Naive thymus-derived CD4-positive, alpha-beta T cell (primary cell): ENCODE measurements around the gene SELENOO. TPM values are rescaled to one million over a fixed set of nuclear protein-coding genes. Genes with fewer than 3 reads are reported as not detected.

Experiments used
- ATAC-seq: fragments of 150-1000 bp; cut with Tn5 transposase; 2 replicates; pipeline ENCODE4 v1.10.0; 2021; ENCODE audit warnings: mild to moderate bottlenecking, moderate library complexity
- CTCF ChIA-PET: fragments of 350-600 bp; sonication (Branson Sonifier 250); formaldehyde crosslinking; loops from one replicate; lab custom pipeline; 2021; ENCODE audit warnings: antibody characterized with exemption; lab: Charles Lee
- POLR2A ChIA-PET: fragments of 350-600 bp; sonication (Branson Sonifier 250); formaldehyde crosslinking; loops from one replicate; lab custom pipeline; 2021; ENCODE audit warnings: antibody characterized with exemption, inconsistent platforms; lab: Charles Lee
- DNase-seq, 9 donors: peaks; one replicate each; pipeline versions ENCODE4 v3.0.0 to v3.0.0-alpha.2; 2020 to 2022; ENCODE audit warnings: mixed read lengths in 1 of 9
- H3K27ac ChIP-seq: one replicate; pipeline ENCODE4 v1.7.0; 2013; ENCODE audit warnings: mild to moderate bottlenecking, low read depth, low read length, moderate library complexity
- H3K27me3 ChIP-seq, 2 donors: one replicate each; pipeline ENCODE4 v1.7.0; 2013; ENCODE audit warnings: low read length in 2 of 2, mild to moderate bottlenecking in 2 of 2, moderate library complexity in 2 of 2; ENCODE audit not compliant: control insufficient read depth in 2 of 2, insufficient read depth in 2 of 2
- H3K36me3 ChIP-seq, 3 experiments: 1 replicate in 2 of 3; 2 replicates in 1 of 3; pipeline ENCODE4 v1.7.0; 2013; ENCODE audit warnings: low read length in 3 of 3, mild to moderate bottlenecking in 3 of 3, moderate library complexity in 1 of 3; ENCODE audit not compliant: insufficient read depth in 3 of 3, control insufficient read depth in 2 of 3
- H3K4me1 ChIP-seq, 2 donors: one replicate each; pipeline ENCODE4 v1.7.0; 2013; ENCODE audit warnings: low read length in 2 of 2, mild to moderate bottlenecking in 2 of 2, moderate library complexity in 1 of 2; ENCODE audit not compliant: control insufficient read depth in 2 of 2, insufficient read depth in 2 of 2
- H3K4me3 ChIP-seq: 2 replicates; pipeline ENCODE4 v1.7.0; 2013; ENCODE audit warnings: mild to moderate bottlenecking, low read length
- H3K9me3 ChIP-seq, 3 experiments: 1 replicate in 2 of 3; 2 replicates in 1 of 3; pipeline ENCODE4 v1.7.0; 2013; ENCODE audit warnings: low read length in 3 of 3; ENCODE audit not compliant: control insufficient read depth in 2 of 3
- H3K27ac Mint-ChIP-seq, 9 donors: one replicate each; pipeline ENCODE4 v1.8.0; 2020 to 2022; ENCODE audit warnings: mixed read lengths in 9 of 9, mild to moderate bottlenecking in 8 of 9, moderate library complexity in 5 of 9, inconsistent platforms in 2 of 9
- H3K27me3 Mint-ChIP-seq, 5 donors: one replicate each; pipeline ENCODE4 v1.8.0; 2021 to 2022; ENCODE audit warnings: mixed read lengths in 5 of 5, mild to moderate bottlenecking in 1 of 5
- H3K36me3 Mint-ChIP-seq, 5 donors: one replicate each; pipeline ENCODE4 v1.8.0; 2020 to 2022; ENCODE audit warnings: mixed read lengths in 5 of 5, mild to moderate bottlenecking in 3 of 5, inconsistent platforms in 1 of 5
- H3K4me1 Mint-ChIP-seq, 7 donors: one replicate each; pipeline ENCODE4 v1.8.0; 2020 to 2022; ENCODE audit warnings: mixed read lengths in 7 of 7, mild to moderate bottlenecking in 3 of 7, inconsistent platforms in 1 of 7
- H3K4me3 Mint-ChIP-seq, 10 donors: one replicate each; pipeline ENCODE4 v1.8.0; 2020 to 2022; ENCODE audit warnings: mild to moderate bottlenecking in 10 of 10, mixed read lengths in 10 of 10, moderate library complexity in 6 of 10, inconsistent platforms in 2 of 10
- H3K9me3 Mint-ChIP-seq, 11 donors: one replicate each; pipeline ENCODE4 v1.8.0; 2020 to 2022; ENCODE audit warnings: mixed read lengths in 11 of 11, mild to moderate bottlenecking in 4 of 11, inconsistent platforms in 1 of 11, moderate library complexity in 1 of 11
- intact Hi-C, 2 donors: fragments of 100-400 bp; cut with micrococcal nuclease; formaldehyde crosslinking; loops; one replicate each; pipeline ENCODE4 v1.15.1; 2023
- polyA plus RNA-seq, 2 donors: library from polyadenylated mRNA; unstranded; fragments of 300-500 nt; fragmentation: Illumina TruSeq; gene quantifications; one replicate each; pipeline ENCODE4 v1.2.3, GENCODE V29; 2021
- total RNA-seq, 6 experiments: library from RNA in 5 of 6; stranded (reverse) in 5 of 6; gene quantifications; 1 replicate in 5 of 6; 2 replicates in 1 of 6; pipeline ENCODE4 v1.2.3 and lab custom pipeline; 2021 to 2026

Gene SELENOO
- total and polyA plus RNA-seq, 7 experiments from 2014 or later, result 3.4 to 36.6 (median 30.6) TPM

DNA sequence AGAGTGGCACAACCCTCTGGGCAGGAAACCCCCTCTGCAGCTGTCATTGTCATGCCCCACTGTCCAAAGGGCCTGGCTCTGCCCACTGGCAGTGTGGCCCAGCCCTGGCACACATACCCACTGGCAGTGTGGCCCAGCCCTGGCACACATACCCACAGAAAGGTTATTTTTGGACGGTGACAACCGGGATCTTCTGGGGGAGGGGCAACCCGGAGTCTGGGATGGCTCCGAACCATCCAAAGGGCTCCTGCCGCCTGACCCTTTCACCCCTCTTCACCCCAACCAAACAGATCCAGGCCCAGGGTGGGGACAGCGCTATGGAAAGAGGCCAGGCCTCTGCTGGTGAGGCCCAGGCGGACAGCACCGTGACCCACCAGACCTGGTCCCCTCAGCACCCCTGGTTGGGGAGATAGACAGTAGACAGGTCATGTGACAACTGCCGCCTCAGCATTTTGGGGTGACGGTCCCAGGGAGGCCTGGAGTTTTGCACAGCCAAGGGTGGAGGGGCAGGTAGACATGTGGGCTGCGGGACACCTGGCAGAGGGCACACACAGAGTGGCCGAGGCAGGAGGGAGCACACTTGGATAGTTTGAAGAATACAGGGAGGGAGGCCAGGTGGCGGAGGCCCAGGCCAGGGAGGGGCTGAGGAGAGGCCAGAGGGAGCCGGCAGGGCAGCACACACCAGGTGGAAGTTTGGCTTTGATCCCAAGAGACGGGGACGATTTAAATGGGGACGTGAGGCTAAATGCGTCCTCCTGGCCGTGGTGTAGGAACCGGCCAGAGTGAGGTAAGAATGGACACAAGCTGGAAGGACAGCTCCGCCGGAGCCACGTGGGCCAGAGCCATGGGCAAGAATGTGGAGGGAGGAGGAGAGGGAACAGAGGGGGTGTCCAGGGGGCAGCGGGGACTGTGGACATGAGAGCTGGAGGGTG is 57.8 kb downstream of the SELENOO start:
- Mint-ChIP-seq H3K27me3 (peaks cover 4 to 25% (median 11%) of the 10 kb centered on the region in 5 donors), H3K9me3 (no peaks in the 10 kb centered on the region), H3K36me3 (no peaks in the 10 kb centered on the region), H3K4me3 (peak overlapping the region in 3 of 10 donors; percentile 16 to 49 (median 48)), H3K27ac (peak overlapping the region in 2 of 9 donors; percentile 14 to 70), H3K4me1 (peaks cover 0 to 8% (median 6%) of the 10 kb centered on the region in 7 donors)
- no peak overlapping the region for H3K27ac ChIP-seq
- ATAC-seq (no peak), DNase-seq (no peak)
- H3K4me1 ChIP-seq, result peaks cover 0 to 4% of the 10 kb centered on the region in 2 donors
- CTCF ChIA-PET, result no interaction called here
- H3K9me3 ChIP-seq, result no peaks in the 10 kb centered on the region
- intact Hi-C loops, result no loop called here
- peaks cover 4% of the 10 kb centered on the region in 2 donors for H3K27me3 ChIP-seq
- H3K36me3 ChIP-seq, result no peaks in the 10 kb centered on the region
- POLR2A ChIA-PET, result no interaction called here
- H3K4me3 ChIP-seq, result no peak overlapping the region

DNA sequence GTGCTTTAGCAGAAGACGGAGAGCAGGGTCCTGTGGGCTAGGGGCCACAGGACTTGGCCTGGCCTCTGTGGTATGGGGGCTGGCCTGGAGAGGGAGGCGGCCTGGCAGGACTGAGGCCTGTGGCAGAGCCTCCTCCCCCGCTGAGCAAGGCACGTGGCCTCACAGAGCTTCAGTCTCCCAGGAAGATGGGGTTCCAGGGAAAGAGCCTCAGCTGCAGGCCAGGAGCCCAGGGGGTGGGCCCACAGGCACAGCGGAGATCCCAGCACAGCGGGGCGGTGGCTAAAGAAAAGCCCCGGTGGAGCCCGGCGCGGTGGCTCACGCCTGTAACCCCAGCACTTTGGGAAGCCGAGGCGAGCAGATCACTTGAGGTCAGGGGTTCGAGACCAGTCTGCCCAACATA is 58.5 kb downstream of the SELENOO start:
- DNase-seq (no peak), ATAC-seq (no peak)
- H3K9me3 Mint-ChIP-seq, result no peaks in the 10 kb centered on the region
- Histone ChIP-seq H3K4me1 (peaks cover 0 to 4% of the 10 kb centered on the region in 2 donors), H3K9me3 (no peaks in the 10 kb centered on the region), H3K4me3 (no peak overlapping the region), H3K36me3 (no peaks in the 10 kb centered on the region), H3K27me3 (peaks cover 4% of the 10 kb centered on the region in 2 donors), H3K27ac (no peak overlapping the region)
- H3K27ac Mint-ChIP-seq, result peak overlapping the region in 1 of 9 donors; percentile 14
- intact Hi-C loops, result no loop called here
- peak overlapping the region in 2 of 10 donors; percentile 48 to 49 for H3K4me3 Mint-ChIP-seq
- H3K27me3 Mint-ChIP-seq, result peaks cover 4 to 28% (median 12%) of the 10 kb centered on the region in 5 donors
- ChIA-PET CTCF (no interaction called here), POLR2A (no interaction called here)
- H3K36me3 Mint-ChIP-seq, result no peaks in the 10 kb centered on the region
- peaks cover 0 to 8% (median 6%) of the 10 kb centered on the region in 7 donors for H3K4me1 Mint-ChIP-seq

- Histone ChIP-seq H3K4me1 (peaks cover 0 to 4% of the 10 kb centered on the region in 2 donors), H3K27ac (no peak overlapping the region), H3K4me3 (no peak overlapping the region), H3K36me3 (no peaks in the 10 kb centered on the region), H3K9me3 (no peaks in the 10 kb centered on the region), H3K27me3 (peaks cover 4% of the 10 kb centered on the region in 2 donors)
- intact Hi-C loops, result no loop called here
- H3K4me1 Mint-ChIP-seq, result peaks cover 0 to 8% (median 6%) of the 10 kb centered on the region in 7 donors
- peaks cover 4 to 29% (median 15%) of the 10 kb centered on the region in 5 donors for H3K27me3 Mint-ChIP-seq
- DNase-seq (no peak), ATAC-seq (no peak)
- peaks cover 0 to 3% (median 0%) of the 10 kb centered on the region in 5 donors for H3K36me3 Mint-ChIP-seq
- H3K9me3 Mint-ChIP-seq, result no peaks in the 10 kb centered on the region
- ChIA-PET POLR2A (no interaction called here), CTCF (no interaction called here)
- no peak overlapping the region for H3K27ac Mint-ChIP-seq
- peak overlapping the region in 2 of 10 donors; percentile 33 for H3K4me3 Mint-ChIP-seq
Measured at GRCh38 chr22:50260434-50260800, 59.6 kb downstream of the SELENOO start.

DNA sequence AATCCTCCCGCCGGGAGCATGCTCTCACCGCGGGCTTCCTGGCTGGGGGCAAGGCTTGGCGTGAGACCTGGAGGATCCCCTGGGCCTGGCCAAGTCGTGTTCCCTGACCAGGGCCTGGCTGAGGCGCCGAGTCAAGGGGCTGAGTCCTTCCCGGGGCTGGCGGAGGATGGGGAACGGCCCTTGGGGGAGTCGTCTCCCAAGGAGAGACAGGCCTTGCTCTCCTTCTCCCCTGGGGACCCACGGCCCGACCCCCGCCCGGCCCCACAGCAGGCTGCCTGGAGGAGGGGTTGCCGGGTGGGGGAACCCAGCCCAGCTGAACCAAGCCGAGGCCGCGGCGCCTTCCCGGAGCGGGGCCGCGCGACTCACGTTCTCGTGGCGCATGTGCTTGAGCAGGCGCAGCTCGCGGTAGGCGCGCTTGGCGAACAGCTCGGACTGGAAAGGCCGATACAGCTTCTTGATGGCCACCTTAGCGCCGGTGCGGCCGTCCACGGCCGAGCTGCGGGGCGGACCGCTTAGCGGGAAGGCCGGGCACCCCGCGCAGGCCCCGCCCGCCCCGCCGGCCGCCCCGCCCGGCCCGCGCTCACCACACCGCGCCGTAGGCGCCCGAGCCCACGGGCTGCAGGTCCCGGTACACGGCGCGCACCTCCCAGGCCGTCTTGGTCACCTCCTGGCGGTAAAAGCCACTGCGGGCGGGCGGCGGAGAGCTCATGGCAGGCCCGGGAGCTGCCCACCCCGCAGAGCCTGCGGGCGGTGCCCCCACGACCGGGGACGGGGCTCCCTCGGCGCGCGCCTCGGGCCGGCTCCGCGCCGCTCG is 60.2 kb downstream of the SELENOO start:
- no peak overlapping the region for H3K27ac Mint-ChIP-seq
- H3K27me3 Mint-ChIP-seq, result peaks cover 4 to 29% (median 15%) of the 10 kb centered on the region in 5 donors
- peaks cover 0 to 9% (median 6%) of the 10 kb centered on the region in 7 donors for H3K4me1 Mint-ChIP-seq
- Histone ChIP-seq H3K36me3 (no peaks in the 10 kb centered on the region), H3K4me1 (peaks cover 0 to 4% of the 10 kb centered on the region in 2 donors), H3K27ac (no peak overlapping the region), H3K9me3 (no peaks in the 10 kb centered on the region), H3K4me3 (no peak overlapping the region), H3K27me3 (peaks cover 4% of the 10 kb centered on the region in 2 donors)
- no peaks in the 10 kb centered on the region for H3K9me3 Mint-ChIP-seq
- ChIA-PET CTCF (no interaction called here), POLR2A (no interaction called here)
- H3K36me3 Mint-ChIP-seq, result peaks cover 0 to 3% (median 0%) of the 10 kb centered on the region in 5 donors
- DNase-seq (peak in 1 of 9 donors; percentile 49), ATAC-seq (peak; percentile 32)
- H3K4me3 Mint-ChIP-seq, result peak overlapping the region in 2 of 10 donors; percentile 33
- intact Hi-C loops, result no loop called here

- no peak within 1 kb of the TSS for H3K4me3 ChIP-seq
- H3K9me3 ChIP-seq, result no peaks in the 10 kb centered on the region
- H3K4me3 Mint-ChIP-seq, result peak within 1 kb of the TSS in 8 of 10 donors; percentile 21 to 80 (median 50)
- ChIA-PET POLR2A (interaction anchor here (0.5 to 1.0 kb wide), 2 partner anchors 11 to 401 kb away, joined by 3 read pairs; partner anchors contain the start of gene HDAC10), CTCF (no interaction called here)
- intact Hi-C loops, result no loop called here
- peaks cover 4 to 29% (median 15%) of the 10 kb centered on the region in 5 donors for H3K27me3 Mint-ChIP-seq
- H3K27ac ChIP-seq, result no peak within 1 kb of the TSS
- peaks cover 0 to 9% (median 6%) of the 10 kb centered on the region in 7 donors for H3K4me1 Mint-ChIP-seq
- no peaks in the 10 kb centered on the region for H3K9me3 Mint-ChIP-seq
- H3K27ac Mint-ChIP-seq, result peak within 1 kb of the TSS in 1 of 9 donors; percentile 62
- peaks cover 0 to 4% of the 10 kb centered on the region in 2 donors for H3K4me1 ChIP-seq
- H3K36me3 ChIP-seq, result no peaks in the 10 kb centered on the region
- ATAC-seq (no peak), DNase-seq (no peak)
- H3K36me3 Mint-ChIP-seq, result peaks cover 0 to 3% (median 0%) of the 10 kb centered on the region in 5 donors
- H3K27me3 ChIP-seq, result peaks cover 4% of the 10 kb centered on the region in 2 donors
Measured at GRCh38 chr22:50261615-50262459, 61.0 kb downstream of the SELENOO start, which contains the start of gene MAPK12. Gene MAPK12 (minus strand): TSS chr22:50261683. CDS start chr22:50261509, 174 bp downstream.
